NT2/D1 (cell line): ENCODE results near the gene UBA52.
"Not testable (repeated sequence)": the region's sequence is repeated elsewhere in the genome, so short reads cannot be mapped to it uniquely, and the experiment has no call there.

Source experiments
- DNase-seq: peaks from one replicate; pipeline ENCODE4 v3.0.0-alpha.2; 2011; ENCODE audit warnings: low read depth, low spot score
- H3K27me3 ChIP-seq: 2 replicates; pipeline ENCODE4 v1.6.0; 2011; ENCODE audit warnings: mild to moderate bottlenecking; ENCODE audit not compliant: insufficient read length, insufficient read depth
- H3K36me3 ChIP-seq: 2 replicates; pipeline ENCODE4 v1.6.1; 2011; ENCODE audit warnings: mild to moderate bottlenecking, low read length, mixed read lengths; ENCODE audit not compliant: insufficient read depth, insufficient read length
- H3K4me1 ChIP-seq: 2 replicates; pipeline ENCODE4 v1.5.1; 2011; ENCODE audit not compliant: insufficient read depth, insufficient read length
- H3K4me3 ChIP-seq: 2 replicates; pipeline ENCODE4 v1.5.1; 2011; ENCODE audit warnings: low read depth; ENCODE audit not compliant: insufficient read length
- H3K9ac ChIP-seq: 2 replicates; pipeline ENCODE4 v1.6.0; 2011; ENCODE audit warnings: low read depth; ENCODE audit not compliant: insufficient read length
- H3K9me3 ChIP-seq: 2 replicates; pipeline ENCODE4 v1.5.1; 2011; ENCODE audit warnings: mild to moderate bottlenecking, low read length; ENCODE audit not compliant: insufficient read depth
- SUZ12 ChIP-seq: IDR thresholded peaks from 2 replicates; pipeline ENCODE4 v1.6.1; 2011; ENCODE audit not compliant: insufficient read length, insufficient read depth; ENCODE audit errors: extremely low read depth
- YY1 ChIP-seq: IDR thresholded peaks from 2 replicates; pipeline ENCODE4 v1.6.1; 2011; ENCODE audit not compliant: insufficient read length, insufficient read depth
- ZNF274 ChIP-seq: IDR thresholded peaks from 2 replicates; pipeline ENCODE4 v1.6.1; 2011; ENCODE audit warnings: mild to moderate bottlenecking, low read depth, low read length

Gene UBA52

DNA sequence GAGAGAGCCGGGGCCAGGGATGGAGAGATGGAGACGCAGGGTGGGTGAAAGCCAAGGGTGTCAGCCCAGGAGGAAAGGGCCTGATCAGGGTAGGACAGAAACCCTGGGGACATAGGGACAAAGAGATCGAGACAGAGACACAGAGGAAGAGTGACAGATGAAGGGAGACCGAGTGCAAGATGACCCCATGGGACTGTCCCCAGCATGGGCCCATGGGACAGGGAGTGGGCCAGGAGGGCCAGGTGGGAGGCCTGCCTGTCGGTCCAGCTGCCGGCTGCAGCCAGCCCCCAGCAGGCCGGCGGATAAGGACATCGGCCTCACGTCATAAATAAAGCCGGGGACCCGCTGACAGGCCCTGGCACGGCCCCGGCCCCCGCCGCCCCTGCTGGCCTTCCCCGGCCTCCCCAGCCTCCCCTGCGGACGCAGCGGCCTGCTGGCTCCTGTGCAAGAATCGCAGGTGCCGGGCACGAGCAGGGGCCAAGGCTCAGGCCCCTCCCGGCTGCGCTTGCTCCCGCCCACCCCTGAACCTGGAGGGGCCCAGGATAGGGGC is 23.2 kb downstream of the UBA52 start:
- peak overlapping the region; percentile 66 for H3K9ac ChIP-seq
- H3K36me3 ChIP-seq, result peaks cover 16% of the 10 kb centered on the region
- no peak for DNase-seq
- TF ChIP-seq ZNF274, result no peak
- no peak for TF ChIP-seq YY1
- no peak for TF ChIP-seq SUZ12
- H3K27me3 ChIP-seq, result peaks cover 11% of the 10 kb centered on the region
- H3K4me1 ChIP-seq, result peaks cover 22% of the 10 kb centered on the region
- H3K4me3 ChIP-seq, result peak overlapping the region; percentile 19
- no peaks in the 10 kb centered on the region for H3K9me3 ChIP-seq

DNA sequence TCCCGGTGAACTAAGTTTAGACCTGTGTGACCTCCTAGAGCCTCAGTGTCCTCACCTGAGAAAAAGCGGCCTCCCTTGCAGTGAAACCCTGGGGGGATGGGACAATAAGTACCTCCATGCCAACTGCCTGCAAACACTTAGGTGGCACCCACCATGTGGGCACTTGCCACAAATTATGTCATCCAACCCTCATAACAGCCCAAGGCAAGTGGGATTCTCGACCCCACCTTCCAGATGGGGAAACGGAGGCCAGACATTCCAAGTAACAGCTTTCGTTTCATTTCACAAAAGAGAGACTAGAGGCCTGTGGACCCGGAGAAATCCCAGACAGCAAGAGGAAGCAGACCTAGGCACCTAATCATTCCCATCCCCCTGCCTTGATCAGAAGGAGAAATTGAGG is 23.8 kb downstream of the UBA52 start:
- peak overlapping the region; percentile 51 for H3K9ac ChIP-seq
- DNase-seq, result no peak
- peaks cover 22% of the 10 kb centered on the region for H3K4me1 ChIP-seq
- H3K4me3 ChIP-seq, result no peak overlapping the region
- TF ChIP-seq SUZ12 (no peak), ZNF274 (no peak), YY1 (no peak)
- peaks cover 16% of the 10 kb centered on the region for H3K36me3 ChIP-seq
- H3K27me3 ChIP-seq, result peaks cover 11% of the 10 kb centered on the region
- no peaks in the 10 kb centered on the region for H3K9me3 ChIP-seq

DNA sequence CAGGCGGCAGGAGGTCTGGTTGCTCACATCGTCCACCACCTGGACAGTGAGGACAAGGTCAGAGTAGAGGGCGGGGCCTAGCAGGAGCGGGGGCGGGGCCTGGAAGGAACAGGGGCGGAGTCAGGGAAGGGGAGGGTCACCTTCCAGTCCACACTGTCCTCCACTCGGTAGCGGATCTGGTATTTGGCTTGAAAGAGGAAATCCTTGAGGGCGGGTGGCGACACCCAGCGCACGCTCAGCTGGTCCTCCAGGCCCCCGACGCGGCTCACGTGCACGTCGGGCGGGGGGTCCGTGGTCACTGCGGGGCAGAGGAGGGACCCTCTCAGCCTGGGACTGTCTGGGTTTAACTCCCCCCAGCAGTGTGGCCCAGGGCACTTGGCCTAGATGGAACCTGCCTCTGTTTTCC is 25.1 kb downstream of the UBA52 start:
- Histone ChIP-seq H3K4me1 (peaks cover 19% of the 10 kb centered on the region), H3K36me3 (peaks cover 9% of the 10 kb centered on the region), H3K4me3 (no peak overlapping the region), H3K9me3 (no peaks in the 10 kb centered on the region), H3K27me3 (peaks cover 16% of the 10 kb centered on the region), H3K9ac (peak overlapping the region; percentile 37)
- TF ChIP-seq SUZ12 (no peak), ZNF274 (no peak), YY1 (no peak)
- DNase-seq, result no peak

DNA sequence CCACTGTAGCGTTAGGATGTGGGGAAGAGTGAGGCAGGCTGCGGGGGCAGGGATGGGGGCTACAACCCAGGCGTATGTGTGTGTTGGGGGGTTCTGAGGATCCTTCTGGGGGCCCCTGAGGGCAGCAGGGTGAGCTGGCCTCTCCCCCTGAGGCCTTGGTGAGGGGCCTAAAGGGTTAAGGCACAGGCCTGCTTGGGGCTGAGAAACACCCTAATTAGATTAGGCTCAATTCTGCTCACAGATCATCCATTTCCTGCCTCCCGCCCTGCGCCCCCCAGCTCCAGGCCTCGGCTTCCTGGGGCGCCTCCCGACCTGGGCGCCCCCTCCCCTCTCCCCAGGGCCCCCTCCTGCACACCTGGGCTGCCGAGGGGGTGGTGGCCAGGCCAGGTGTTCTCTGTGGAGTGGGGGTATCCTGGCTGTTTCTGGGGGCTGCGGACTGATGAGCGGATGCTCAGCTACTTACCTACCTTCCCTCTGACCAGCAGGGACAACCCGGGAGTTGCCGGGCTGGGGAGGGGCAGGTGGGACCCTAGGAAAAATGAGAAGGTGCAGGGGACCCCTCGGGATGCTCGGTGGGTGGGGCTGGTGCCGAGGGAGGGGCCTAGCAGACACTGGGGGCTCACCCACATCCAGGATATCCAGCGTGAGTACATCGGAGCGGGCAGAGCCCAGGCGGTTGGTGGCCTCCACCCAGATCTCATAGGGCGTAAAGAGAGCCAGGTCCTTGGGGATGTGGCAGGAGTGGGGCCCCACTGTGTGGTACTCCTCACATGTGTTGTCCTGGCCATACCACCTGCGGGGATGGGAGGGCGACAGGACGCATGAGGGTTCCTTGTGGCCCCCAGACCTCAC is 26.4 kb downstream of the UBA52 start:
- DNase-seq, result no peak
- peaks cover 2% of the 10 kb centered on the region for H3K36me3 ChIP-seq
- H3K9ac ChIP-seq, result peak overlapping the region; percentile 8
- peaks cover 29% of the 10 kb centered on the region for H3K27me3 ChIP-seq
- no peak overlapping the region for H3K4me3 ChIP-seq
- TF ChIP-seq ZNF274 (no peak), SUZ12 (no peak), YY1 (no peak)
- H3K4me1 ChIP-seq, result peaks cover 21% of the 10 kb centered on the region
- H3K9me3 ChIP-seq, result no peaks in the 10 kb centered on the region

DNA sequence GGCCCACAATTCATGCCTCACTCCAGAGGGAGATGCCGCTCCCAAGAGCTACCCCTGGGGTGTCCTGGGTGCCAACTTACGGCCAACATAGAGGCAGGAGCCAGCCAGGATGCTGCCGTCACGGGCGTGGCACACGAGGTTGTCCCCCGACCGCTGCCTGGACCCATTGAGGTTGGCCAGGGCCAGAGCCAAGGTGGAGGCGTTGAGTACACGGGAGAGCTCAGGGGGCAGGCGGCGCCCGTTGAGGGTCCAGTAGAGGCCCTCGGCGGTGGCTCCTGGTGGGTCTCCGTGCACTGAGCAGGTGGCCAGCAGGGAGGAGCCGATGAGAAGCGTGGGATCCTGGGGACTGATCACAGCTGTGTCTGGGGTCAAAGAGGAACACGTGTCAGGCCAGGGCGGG is 27.8 kb downstream of the UBA52 start:
- H3K27me3 ChIP-seq, result peaks cover 42% of the 10 kb centered on the region

GRCh38 chr19:18600692-18601397 is 29.2 kb downstream of the UBA52 start:
- not testable (repeated sequence) for H3K4me3 ChIP-seq, H3K9me3 ChIP-seq, H3K36me3 ChIP-seq, DNase-seq, H3K9ac ChIP-seq
- Histone ChIP-seq H3K4me1 (peaks cover 28% of the 10 kb centered on the region), H3K27me3 (peaks cover 56% of the 10 kb centered on the region)

More for the DNA sequence above, 27.8 kb downstream of the UBA52 start:
- H3K9ac ChIP-seq, result no peak overlapping the region
- no peaks in the 10 kb centered on the region for H3K36me3 ChIP-seq
- H3K4me3 ChIP-seq, result no peak overlapping the region
- no peak for DNase-seq
- H3K9me3 ChIP-seq, result no peaks in the 10 kb centered on the region
- TF ChIP-seq YY1 (no peak), SUZ12 (no peak), ZNF274 (no peak)
- peaks cover 23% of the 10 kb centered on the region for H3K4me1 ChIP-seq

DNA sequence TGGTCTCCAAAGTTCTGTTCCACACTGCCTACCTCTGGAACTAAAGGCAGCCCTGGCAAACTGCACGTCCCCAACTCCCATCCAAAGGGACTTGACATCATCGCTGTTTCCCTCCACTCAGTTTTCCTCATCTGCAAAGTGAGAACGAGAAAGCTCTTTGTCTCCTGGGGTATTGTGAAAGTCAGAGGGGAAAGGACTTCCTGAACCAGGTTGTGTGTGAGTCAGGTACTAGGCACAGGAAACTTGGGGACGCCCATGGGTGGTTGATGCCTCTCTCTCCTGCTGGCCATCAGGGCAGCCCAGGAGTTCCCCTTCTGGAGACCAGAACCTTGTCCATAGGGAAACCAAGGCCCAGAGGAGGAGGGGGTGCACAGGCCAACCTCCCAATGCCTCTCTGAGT is 30.2 kb downstream of the UBA52 start:
- TF ChIP-seq ZNF274 (no peak), YY1 (no peak), SUZ12 (no peak)

More for the DNA sequence above, 30.2 kb downstream of the UBA52 start:
- H3K4me1 ChIP-seq, result peaks cover 25% of the 10 kb centered on the region
- no peak overlapping the region for H3K9ac ChIP-seq
- peaks cover 62% of the 10 kb centered on the region for H3K27me3 ChIP-seq
- no peaks in the 10 kb centered on the region for H3K36me3 ChIP-seq
- H3K4me3 ChIP-seq, result no peak overlapping the region
- H3K9me3 ChIP-seq, result no peaks in the 10 kb centered on the region
- DNase-seq, result no peak
